SK-N-SH (cell line): ENCODE data around the gene DNAJC10. TPM values are rescaled to one million over a fixed set of nuclear protein-coding genes. Genes with fewer than 3 reads are reported as not detected.

Experiments used
- CTCF ChIA-PET: fragments of 300-600, 350-600 bp; formaldehyde crosslinking; extraction: SDS; loops from one replicate; lab custom pipeline; 2021; lab: Yijun Ruan, JAX
- POLR2A ChIA-PET: fragments of 350-600 bp; sonication (Branson Sonifier 250); formaldehyde crosslinking; extraction: SDS; loops from one replicate; lab custom pipeline; 2020; ENCODE audit warnings: antibody characterized with exemption, inconsistent platforms; lab: Yijun Ruan, JAX
- DNase-seq: peaks from one replicate; pipeline ENCODE4 v3.0.0; 2012
- H2AFZ ChIP-seq: fragments of 200-600 bp; sonication (generic); 2 replicates; pipeline ENCODE4 v1.8.1; 2016; ENCODE audit warnings: antibody characterized with exemption, mild to moderate bottlenecking, low read depth
- H3F3A ChIP-seq: fragments of 200-600 bp; sonication (generic); replicated peaks from 2 replicates; pipeline ENCODE3; 2016; ENCODE audit warnings: antibody characterized with exemption, mild to moderate bottlenecking; ENCODE audit not compliant: insufficient read depth
- H3K27ac ChIP-seq, 2 experiments: fragments of 200-500 bp in 1 of 2; fragments of 200-600 bp in 1 of 2; sonication (Bioruptor generic) in 1 of 2; sonication (generic), shearing (Covaris generic) in 1 of 2; 2 replicates each; pipeline versions ENCODE4 v1.5.1 to v1.6.1; 2014 to 2016; ENCODE audit warnings: low read depth in 2 of 2, inconsistent platforms in 1 of 2, low read length in 1 of 2, mild to moderate bottlenecking in 1 of 2, mixed read lengths in 1 of 2
- H3K27me3 ChIP-seq: fragments of 200-600 bp; sonication (generic), shearing (Covaris generic); 2 replicates; pipeline ENCODE4 v1.6.1; 2016; ENCODE audit warnings: mixed run types; ENCODE audit not compliant: insufficient read depth
- H3K36me3 ChIP-seq, 2 experiments: fragments of 200-500 bp in 1 of 2; fragments of 200-600 bp in 1 of 2; sonication (Bioruptor generic) in 1 of 2; sonication (generic) in 1 of 2; replicated peaks in 1 of 2; 2 replicates each; pipeline versions ENCODE3 to v1.5.1; 2014 to 2016; ENCODE audit warnings: low read length in 1 of 2, mild to moderate bottlenecking in 1 of 2; ENCODE audit not compliant: insufficient read depth in 2 of 2, control insufficient read depth in 1 of 2
- H3K4me1 ChIP-seq, 2 experiments: fragments of 200-500 bp in 1 of 2; fragments of 200-600 bp in 1 of 2; sonication (Bioruptor generic) in 1 of 2; sonication (generic), shearing (Covaris generic) in 1 of 2; 2 replicates each; pipeline versions ENCODE4 v1.5.1 to v1.6.1; 2014 to 2016; ENCODE audit warnings: low read depth in 1 of 2, low read length in 1 of 2, mixed run types in 1 of 2; ENCODE audit not compliant: insufficient read depth in 2 of 2, control insufficient read depth in 1 of 2
- H3K4me2 ChIP-seq: fragments of 200-600 bp; sonication (generic), shearing (Covaris generic); 2 replicates; pipeline ENCODE4 v1.6.1; 2017; ENCODE audit warnings: mixed run types
- H3K4me3 ChIP-seq, 2 experiments: fragments of 200-500 bp in 1 of 2; fragments of 200-600 bp in 1 of 2; sonication (Bioruptor generic) in 1 of 2; sonication (generic), shearing (Covaris generic) in 1 of 2; 2 replicates each; pipeline versions ENCODE4 v1.5.1 to v1.8.1; 2014 to 2016; ENCODE audit warnings: low read depth in 2 of 2, inconsistent platforms in 1 of 2, low read length in 1 of 2, mild to moderate bottlenecking in 1 of 2, mixed read lengths in 1 of 2, moderate library complexity in 1 of 2
- H3K79me2 ChIP-seq: fragments of 200-600 bp; sonication (generic); 2 replicates; pipeline ENCODE4 v1.8.1; 2017; ENCODE audit warnings: mild to moderate bottlenecking; ENCODE audit not compliant: insufficient read depth
- H3K9ac ChIP-seq: fragments of 200-600 bp; sonication (generic); 2 replicates; pipeline ENCODE4 v1.6.1; 2017; ENCODE audit warnings: mixed run types
- H3K9me2 ChIP-seq: fragments of 200-600 bp; sonication (generic); 2 replicates; pipeline ENCODE4 v1.6.1; 2017; ENCODE audit warnings: mixed run types
- H3K9me3 ChIP-seq: fragments of 200-600 bp; sonication (generic); 2 replicates; pipeline ENCODE4 v1.6.1; 2017; ENCODE audit warnings: mixed run types, mild to moderate bottlenecking, moderate library complexity
- H4K20me1 ChIP-seq: fragments of 200-600 bp; sonication (generic); 2 replicates; pipeline ENCODE4 v1.6.1; 2017; ENCODE audit warnings: mild to moderate bottlenecking, mixed run types; ENCODE audit not compliant: insufficient read depth
- EP300 ChIP-seq, 2 experiments: IDR thresholded peaks; 2 replicates each; pipeline versions ENCODE4 v1.4.0 to v1.6.1; 2012; ENCODE audit warnings: borderline replicate concordance in 1 of 2, low read depth in 1 of 2, low read length in 1 of 2
- FOXJ3 ChIP-seq: sonication (generic); formaldehyde crosslinking; IDR thresholded peaks from 2 replicates; pipeline ENCODE4 v1.5.1; 2020; ENCODE audit warnings: mild to moderate bottlenecking, missing genetic modification reagents
- FOXM1 ChIP-seq: IDR thresholded peaks from 2 replicates; pipeline ENCODE4 v1.4.0; 2012; ENCODE audit warnings: low read depth, mild to moderate bottlenecking
- GABPA ChIP-seq: IDR thresholded peaks from 2 replicates; pipeline ENCODE4 v1.4.0; 2012; ENCODE audit warnings: low read depth, mild to moderate bottlenecking
- GATA2 ChIP-seq: sonication (generic); formaldehyde crosslinking; IDR thresholded peaks from 2 replicates; pipeline ENCODE4 v1.5.0; 2020; ENCODE audit warnings: mild to moderate bottlenecking, missing genetic modification reagents
- JUND ChIP-seq: IDR thresholded peaks from 2 replicates; pipeline ENCODE4 v1.4.0; 2012
- MXI1 ChIP-seq: IDR thresholded peaks from 2 replicates; pipeline ENCODE4 v1.6.1; 2012; ENCODE audit warnings: mild to moderate bottlenecking, low read depth, low read length, improper control_type of control experiment
- NFIC ChIP-seq: IDR thresholded peaks from 2 replicates; pipeline ENCODE4 v1.4.0; 2012; ENCODE audit warnings: borderline replicate concordance
- NRF1 ChIP-seq: IDR thresholded peaks from 2 replicates; pipeline ENCODE4 v1.6.1; 2012; ENCODE audit warnings: low read depth, mild to moderate bottlenecking, low read length
- RAD21 ChIP-seq: IDR thresholded peaks from 2 replicates; pipeline ENCODE4 v1.6.1; 2012; ENCODE audit warnings: mild to moderate bottlenecking, low read length
- RCOR1 ChIP-seq: fragments of 150-350 bp; IDR thresholded peaks from 2 replicates; pipeline ENCODE4 v1.6.1; 2017; ENCODE audit warnings: antibody characterized with exemption, low read length
- REST ChIP-seq: IDR thresholded peaks from 2 replicates; pipeline ENCODE4 v1.6.1; 2012; ENCODE audit warnings: mild to moderate bottlenecking, low read depth, low read length, moderate library complexity
- RFX5 ChIP-seq: IDR thresholded peaks from 2 replicates; pipeline ENCODE4 v1.6.1; 2012; ENCODE audit warnings: mild to moderate bottlenecking, improper control_type of control experiment, low read length
- RXRA ChIP-seq: IDR thresholded peaks from 2 replicates; pipeline ENCODE4 v1.4.0; 2012; ENCODE audit warnings: low read depth, mild to moderate bottlenecking, borderline replicate concordance
- SMC3 ChIP-seq: IDR thresholded peaks from 2 replicates; pipeline ENCODE4 v1.6.1; 2012; ENCODE audit warnings: low read depth, low read length, improper control_type of control experiment
- TCF12 ChIP-seq: IDR thresholded peaks from 2 replicates; pipeline ENCODE4 v1.4.0; 2012
- TEAD4 ChIP-seq: IDR thresholded peaks from 2 replicates; pipeline ENCODE4 v1.4.0; 2012; ENCODE audit warnings: mild to moderate bottlenecking, borderline replicate concordance; ENCODE audit not compliant: insufficient read depth
- USF1 ChIP-seq: IDR thresholded peaks from 2 replicates; pipeline ENCODE4 v1.4.0; 2012; ENCODE audit warnings: low read depth, borderline replicate concordance
- YY1 ChIP-seq: IDR thresholded peaks from 2 replicates; pipeline ENCODE4 v1.4.0; 2012; ENCODE audit warnings: low read depth, mild to moderate bottlenecking
- polyA plus RNA-seq, 3 experiments: library from polyadenylated mRNA; depleted of rRNA; stranded (reverse); fragments of >200 nt; gene quantifications; 2 replicates each; pipeline ENCODE4 v1.2.3, GENCODE V29; 2012
- TF ChIP-seq, protein P1 (sequence below): fragments of 200-600 bp; sonication (generic); IDR thresholded peaks from 2 replicates; pipeline ENCODE4 v1.6.1; 2017; ENCODE audit warnings: antibody characterized with exemption, mild to moderate bottlenecking, moderate library complexity
- TF ChIP-seq, protein P2 (sequence below): fragments of 150-350 bp; IDR thresholded peaks from 2 replicates; pipeline ENCODE4 v1.6.1; 2016; ENCODE audit warnings: mild to moderate bottlenecking, low read depth, low read length
- TF ChIP-seq, protein P3 (sequence below): IDR thresholded peaks from 2 replicates; pipeline ENCODE4; 2012

DNAJC10 gene
- polyA plus RNA-seq, 1 of the 3 experiments (the other 2 are of a cell fraction) = 30.8 TPM

- Histone ChIP-seq H3K36me3 (no peaks in the 10 kb centered on the region), H3K9ac (no peak overlapping the region), H3K27me3 (no peaks in the 10 kb centered on the region), H2AFZ (no peak overlapping the region), H3F3A (no peaks in the 10 kb centered on the region), H3K9me2 (no peaks in the 10 kb centered on the region), H3K79me2 (no peaks in the 10 kb centered on the region), H3K9me3 (no peaks in the 10 kb centered on the region), H3K27ac (no peak overlapping the region), H3K4me2 (no peak overlapping the region), H3K4me1 (peaks cover 5% of the 10 kb centered on the region in 2 experiments; a peak in 3 of 4 replicates), H4K20me1 (no peaks in the 10 kb centered on the region), H3K4me3 (no peak overlapping the region)
- no peak for TF ChIP-seq REST
- TF ChIP-seq, protein P1, sequence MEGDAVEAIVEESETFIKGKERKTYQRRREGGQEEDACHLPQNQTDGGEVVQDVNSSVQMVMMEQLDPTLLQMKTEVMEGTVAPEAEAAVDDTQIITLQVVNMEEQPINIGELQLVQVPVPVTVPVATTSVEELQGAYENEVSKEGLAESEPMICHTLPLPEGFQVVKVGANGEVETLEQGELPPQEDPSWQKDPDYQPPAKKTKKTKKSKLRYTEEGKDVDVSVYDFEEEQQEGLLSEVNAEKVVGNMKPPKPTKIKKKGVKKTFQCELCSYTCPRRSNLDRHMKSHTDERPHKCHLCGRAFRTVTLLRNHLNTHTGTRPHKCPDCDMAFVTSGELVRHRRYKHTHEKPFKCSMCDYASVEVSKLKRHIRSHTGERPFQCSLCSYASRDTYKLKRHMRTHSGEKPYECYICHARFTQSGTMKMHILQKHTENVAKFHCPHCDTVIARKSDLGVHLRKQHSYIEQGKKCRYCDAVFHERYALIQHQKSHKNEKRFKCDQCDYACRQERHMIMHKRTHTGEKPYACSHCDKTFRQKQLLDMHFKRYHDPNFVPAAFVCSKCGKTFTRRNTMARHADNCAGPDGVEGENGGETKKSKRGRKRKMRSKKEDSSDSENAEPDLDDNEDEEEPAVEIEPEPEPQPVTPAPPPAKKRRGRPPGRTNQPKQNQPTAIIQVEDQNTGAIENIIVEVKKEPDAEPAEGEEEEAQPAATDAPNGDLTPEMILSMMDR = no peak
- peak; percentile 55 for TF ChIP-seq RAD21
- TF ChIP-seq EP300 (IDR thresholded peaks at IDR 0.05; ENCODE audit: borderline replicate concordance in 1 of 2, low read depth in 1 of 2, low read length in 1 of 2) = no peak
- TF ChIP-seq GABPA = no peak
- TF ChIP-seq TEAD4 = no peak
- TF ChIP-seq, protein P2, sequence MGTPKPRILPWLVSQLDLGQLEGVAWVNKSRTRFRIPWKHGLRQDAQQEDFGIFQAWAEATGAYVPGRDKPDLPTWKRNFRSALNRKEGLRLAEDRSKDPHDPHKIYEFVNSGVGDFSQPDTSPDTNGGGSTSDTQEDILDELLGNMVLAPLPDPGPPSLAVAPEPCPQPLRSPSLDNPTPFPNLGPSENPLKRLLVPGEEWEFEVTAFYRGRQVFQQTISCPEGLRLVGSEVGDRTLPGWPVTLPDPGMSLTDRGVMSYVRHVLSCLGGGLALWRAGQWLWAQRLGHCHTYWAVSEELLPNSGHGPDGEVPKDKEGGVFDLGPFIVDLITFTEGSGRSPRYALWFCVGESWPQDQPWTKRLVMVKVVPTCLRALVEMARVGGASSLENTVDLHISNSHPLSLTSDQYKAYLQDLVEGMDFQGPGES = no peak
- TF ChIP-seq NFIC = no peak
- TF ChIP-seq SMC3 = no peak
- TF ChIP-seq GATA2 (CRISPR knock-in tag) = no peak
- no peak for TF ChIP-seq NRF1
- TF ChIP-seq, protein P3, sequence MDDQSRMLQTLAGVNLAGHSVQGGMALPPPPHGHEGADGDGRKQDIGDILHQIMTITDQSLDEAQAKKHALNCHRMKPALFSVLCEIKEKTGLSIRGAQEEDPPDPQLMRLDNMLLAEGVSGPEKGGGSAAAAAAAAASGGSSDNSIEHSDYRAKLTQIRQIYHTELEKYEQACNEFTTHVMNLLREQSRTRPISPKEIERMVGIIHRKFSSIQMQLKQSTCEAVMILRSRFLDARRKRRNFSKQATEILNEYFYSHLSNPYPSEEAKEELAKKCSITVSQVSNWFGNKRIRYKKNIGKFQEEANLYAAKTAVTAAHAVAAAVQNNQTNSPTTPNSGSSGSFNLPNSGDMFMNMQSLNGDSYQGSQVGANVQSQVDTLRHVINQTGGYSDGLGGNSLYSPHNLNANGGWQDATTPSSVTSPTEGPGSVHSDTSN = no peak
- no peak for TF ChIP-seq JUND
- no peak for TF ChIP-seq FOXJ3 (CRISPR knock-in tag)
- TF ChIP-seq YY1 = no peak
- no peak for TF ChIP-seq FOXM1
- peak; percentile 52; the same call in 1 of the 2 replicates for TF ChIP-seq RCOR1
- TF ChIP-seq USF1 = no peak
- TF ChIP-seq MXI1 = no peak
- peak; percentile 42; the same call in 1 of the 2 replicates for TF ChIP-seq TCF12
- TF ChIP-seq RXRA = no peak
- TF ChIP-seq RFX5 = no peak
- CTCF ChIA-PET = no interaction called here
- POLR2A ChIA-PET = no interaction called here
- peak; percentile 20 for DNase-seq
Measured at GRCh38 chr2:182831101-182831500, 115.0 kb downstream of the DNAJC10 start.
